RWPE1 (cell line): ENCODE results near the gene LCT.

Experiments used
- CTCF ChIA-PET: fragments of 350-600 bp; sonication (Branson Sonifier 250); formaldehyde crosslinking; extraction: SDS; loops from one replicate; lab custom pipeline; 2021; lab: Yijun Ruan, JAX
- POLR2A ChIA-PET: fragments of 400-600 bp; formaldehyde crosslinking; extraction: SDS; loops from one replicate; lab custom pipeline; 2020; ENCODE audit warnings: antibody characterized with exemption; ENCODE audit not compliant: low non-redundant PET; lab: Yijun Ruan, JAX
- DNase-seq: peaks from one replicate; pipeline ENCODE4 v3.0.0; 2012; ENCODE audit warnings: low spot score
- H3K27ac ChIP-seq: fragments of 450-650 bp; 2 replicates; pipeline ENCODE4 v1.5.1; 2017
- CTCF ChIP-seq: fragments of 450-650 bp; conservative IDR thresholded peaks from 2 replicates; pipeline ENCODE4 v1.5.1; 2017; ENCODE audit warnings: low read depth, mild to moderate bottlenecking

The LCT gene

DNA sequence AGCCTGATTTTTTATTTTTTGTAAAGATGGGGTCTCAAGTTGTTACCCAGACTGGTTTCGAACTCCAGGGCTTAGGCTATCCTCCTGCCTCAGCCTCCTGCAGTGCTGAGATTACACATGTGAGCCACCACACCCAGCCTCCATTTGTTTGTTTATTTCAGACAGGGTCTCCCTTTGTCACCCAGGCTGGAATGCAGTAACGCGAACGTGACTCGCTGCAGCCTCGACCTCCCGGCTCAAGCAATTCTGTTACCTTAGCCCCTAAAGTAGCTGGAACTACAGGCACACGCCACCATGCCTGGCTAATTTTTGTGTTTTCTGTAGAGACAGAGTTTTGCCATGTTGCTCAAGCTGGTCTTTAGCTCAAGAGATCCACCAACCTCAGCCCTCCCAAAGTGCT is 68.1 kb downstream of the LCT start:
- DNase-seq = no peak
- CTCF ChIA-PET = interaction anchor here (0.6 kb wide), 1 partner anchor 28 kb away, joined by 3 read pairs; no protein-coding TSS in a partner anchor
- POLR2A ChIA-PET = no interaction called here
- no peak for TF ChIP-seq CTCF
- H3K27ac ChIP-seq = no peak overlapping the region

GRCh38 chr2:135762530-135762929 is 74.5 kb downstream of the LCT start:
- CTCF ChIA-PET = interaction anchor here (0.7 kb wide), 1 partner anchor 337 kb away, joined by 3 read pairs; no protein-coding TSS in a partner anchor
- no peak overlapping the region for H3K27ac ChIP-seq
- DNase-seq = no peak
- TF ChIP-seq CTCF = no peak
- POLR2A ChIA-PET = no interaction called here

- H3K27ac ChIP-seq = no peak overlapping the region
- POLR2A ChIA-PET = no interaction called here
- no peak for DNase-seq
- no peak for TF ChIP-seq CTCF
- CTCF ChIA-PET = no interaction called here
Measured at GRCh38 chr2:135762022-135762421, 75.0 kb downstream of the LCT start.

DNA sequence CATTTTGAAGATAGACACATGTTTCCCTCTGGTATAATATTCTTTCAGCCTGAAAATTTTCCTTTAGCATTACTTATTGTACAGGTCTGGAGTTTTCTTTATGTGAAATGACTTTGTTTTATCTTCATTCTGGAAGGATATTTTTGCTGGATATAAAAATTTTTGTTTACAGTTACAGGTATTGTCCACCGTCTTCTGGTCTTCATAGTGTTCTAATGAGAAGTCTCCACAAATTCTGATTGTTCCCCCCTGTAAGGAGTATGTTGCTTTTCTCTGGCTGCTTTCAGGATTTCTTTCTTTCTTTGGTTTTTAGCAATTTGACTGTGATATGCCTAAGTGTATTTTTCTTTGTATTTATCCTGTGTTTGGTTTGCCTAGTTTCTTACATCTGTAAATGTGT is 80.3 kb downstream of the LCT start:
- ChIA-PET CTCF (interaction anchor here (0.6 kb wide), 1 partner anchor 198 kb away, joined by 5 read pairs; no protein-coding TSS in a partner anchor), POLR2A (no interaction called here)
- no peak overlapping the region for H3K27ac ChIP-seq
- no peak for TF ChIP-seq CTCF
- no peak for DNase-seq

GRCh38 chr2:135755573-135755972 is 81.4 kb downstream of the LCT start:
- no peak for DNase-seq
- no peak for TF ChIP-seq CTCF
- POLR2A ChIA-PET = no interaction called here
- H3K27ac ChIP-seq = no peak overlapping the region
- CTCF ChIA-PET = no interaction called here

DNA sequence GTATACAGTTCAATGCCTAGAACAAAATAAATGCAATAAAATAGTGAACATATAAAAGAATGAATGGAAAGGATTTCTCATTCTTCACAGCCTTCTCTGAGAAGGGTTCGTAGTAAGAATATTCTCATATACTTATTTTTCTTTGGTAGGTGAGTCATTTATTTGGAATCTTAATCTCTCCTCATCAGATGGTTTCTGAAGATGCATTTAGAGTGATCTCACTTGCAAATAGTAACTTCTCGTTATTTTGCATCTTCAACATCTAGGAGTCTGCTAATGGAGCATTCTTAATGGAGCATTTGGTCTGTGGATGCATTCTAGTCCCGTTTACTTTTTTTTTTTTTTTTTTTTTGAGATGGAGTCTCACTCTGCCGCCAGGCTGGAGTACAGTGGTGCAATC is 91.4 kb downstream of the LCT start:
- ChIA-PET CTCF (no interaction called here), POLR2A (no interaction called here)
- TF ChIP-seq CTCF = no peak
- no peak overlapping the region for H3K27ac ChIP-seq
- peak; percentile 35 for DNase-seq
